CD4-positive, alpha-beta T cell treated with Interleukin-1 beta for 1 hour (primary cell): Measurements from ENCODE around the gene ARMC5.
"Not testable (repeated sequence)": the region's sequence is repeated elsewhere in the genome, so short reads cannot be mapped to it uniquely, and the experiment has no call there.

Source experiments
- DNase-seq, 2 donors: peaks; one replicate each; pipeline ENCODE4 v3.0.0-alpha.2; 2020 to 2022

ARMC5 gene

GRCh38 chr16:31480851-31481536 lies 21.7 kb downstream of the ARMC5 start:
- no peak for DNase-seq

- DNase-seq, result no peak
Measured at GRCh38 chr16:31483081-31483480, 23.8 kb downstream of the ARMC5 start, which contains the start of gene SLC5A2. Gene SLC5A2, plus strand, starts transcription at chr16:31483123. Its CDS starts 14 bp downstream, at chr16:31483137.

GRCh38 chr16:31484048-31484447 lies 24.7 kb downstream of the ARMC5 start:
- not testable (repeated sequence) for DNase-seq

GRCh38 chr16:31484491-31485171 lies 25.3 kb downstream of the ARMC5 start:
- no peak for DNase-seq

- DNase-seq, result no peak
Measured at GRCh38 chr16:31485571-31485970, 26.3 kb downstream of the ARMC5 start.

GRCh38 chr16:31486045-31486444 lies 26.7 kb downstream of the ARMC5 start:
- no peak for DNase-seq

- no peak for DNase-seq
Measured at GRCh38 chr16:31487071-31487719, 27.9 kb downstream of the ARMC5 start.

GRCh38 chr16:31487720-31488467 lies 28.6 kb downstream of the ARMC5 start:
- peak; percentile 76 to 81 for DNase-seq

- DNase-seq, result no peak
Measured at GRCh38 chr16:31488468-31489297, 29.4 kb downstream of the ARMC5 start.

- DNase-seq, result no peak
Measured at GRCh38 chr16:31489298-31489564, 29.9 kb downstream of the ARMC5 start.

GRCh38 chr16:31489616-31490584 lies 30.6 kb downstream of the ARMC5 start:
- DNase-seq, result no peak

GRCh38 chr16:31491778-31492418 lies 32.6 kb downstream of the ARMC5 start:
- no peak for DNase-seq

GRCh38 chr16:31493506-31494125 lies 34.3 kb downstream of the ARMC5 start:
- DNase-seq, result no peak

GRCh38 chr16:31496670-31497069 lies 37.4 kb downstream of the ARMC5 start:
- no peak for DNase-seq

- no peak for DNase-seq
Measured at GRCh38 chr16:31498493-31498892, 39.2 kb downstream of the ARMC5 start.

- no peak for DNase-seq
Measured at GRCh38 chr16:31499928-31500327, 40.6 kb downstream of the ARMC5 start.

- no peak for DNase-seq
Measured at GRCh38 chr16:31501226-31501965, 42.1 kb downstream of the ARMC5 start.

GRCh38 chr16:31501966-31502348 lies 42.7 kb downstream of the ARMC5 start:
- DNase-seq, result no peak

- DNase-seq, result no peak
Measured at GRCh38 chr16:31502981-31503380, 43.7 kb downstream of the ARMC5 start.

- not testable (repeated sequence) for DNase-seq
Measured at GRCh38 chr16:31503555-31503954, 44.3 kb downstream of the ARMC5 start.
